ENCODE results near the gene UROS. TPM values are rescaled to one million over a fixed set of nuclear protein-coding genes. Genes with fewer than 3 reads are reported as not detected.

Gene UROS
- total and polyA plus RNA-seq, 7 donors = 26.1 to 46.7 (median 35.4) TPM

- 88 to 90% methylated on average over 1 of the region's 1 CpG for WGBS, 2 donors
- H3K36me3 ChIP-seq = peaks cover 0 to 91% (median 32%) of the 10 kb centered on the region in 4 donors
- intact Hi-C loops (cut with DNase I) = no loop called here
Measured at GRCh38 chr10:125808047-125808446, 15.0 kb downstream of the UROS start.

GRCh38 chr10:125802739-125803138 lies 20.3 kb downstream of the UROS start:
- intact Hi-C loops (cut with DNase I) = no loop called here
- WGBS, 2 donors = 94 to 95% methylated on average over 7 of the region's 7 CpGs
- H3K36me3 ChIP-seq = peaks cover 5 to 76% (median 20%) of the 10 kb centered on the region in 4 donors
- H3K27ac ChIP-seq = no peak overlapping the region
- no peak for TF ChIP-seq EP300 (IDR thresholded peaks at IDR 0.05)
- no peak for DNase-seq
- H3K4me3 ChIP-seq = no peak overlapping the region
- no peaks in the 10 kb centered on the region for H3K9me3 ChIP-seq
- H3K4me1 ChIP-seq = no peaks in the 10 kb centered on the region
- H3K27me3 ChIP-seq = no peaks in the 10 kb centered on the region

More at GRCh38 chr10:125808047-125808446, 15.0 kb downstream of the UROS start:
- no peak for TF ChIP-seq POLR2AphosphoS5 (IDR thresholded peaks at IDR 0.05)
- TF ChIP-seq CTCF (IDR thresholded peaks at IDR 0.05) = no peak
- TF ChIP-seq POLR2A (IDR thresholded peaks at IDR 0.05) = no peak
- no peak for TF ChIP-seq EP300 (IDR thresholded peaks at IDR 0.05)
- Histone ChIP-seq H3K27me3 (no peaks in the 10 kb centered on the region), H3K27ac (no peak overlapping the region), H3K9me3 (no peaks in the 10 kb centered on the region), H3K4me1 (no peaks in the 10 kb centered on the region), H3K4me3 (no peak overlapping the region)
- no peak for DNase-seq

GRCh38 chr10:125802131-125802530 lies 20.9 kb downstream of the UROS start:
- 88 to 91% methylated on average over 5 of the region's 5 CpGs for WGBS, 2 donors
- H3K27me3 ChIP-seq = no peaks in the 10 kb centered on the region

GRCh38 chr10:125801574-125801973 lies 21.5 kb downstream of the UROS start:
- Histone ChIP-seq H3K9me3 (no peaks in the 10 kb centered on the region), H3K27me3 (no peaks in the 10 kb centered on the region), H3K4me3 (no peak overlapping the region), H3K36me3 (peaks cover 5 to 75% (median 14%) of the 10 kb centered on the region in 4 donors), H3K4me1 (no peaks in the 10 kb centered on the region), H3K27ac (no peak overlapping the region)
- no peak for DNase-seq
- WGBS, 2 donors = 86 to 97% methylated on average over 1 of the region's 1 CpG
- intact Hi-C loops (cut with DNase I) = no loop called here
- no peak for TF ChIP-seq POLR2AphosphoS5 (IDR thresholded peaks at IDR 0.05)

More at GRCh38 chr10:125802131-125802530, 20.9 kb downstream of the UROS start:
- intact Hi-C loops (cut with DNase I) = no loop called here
- no peak overlapping the region for H3K27ac ChIP-seq
- H3K4me1 ChIP-seq = no peaks in the 10 kb centered on the region
- no peak for TF ChIP-seq POLR2A (IDR thresholded peaks at IDR 0.05)
- no peak for TF ChIP-seq POLR2AphosphoS5 (IDR thresholded peaks at IDR 0.05)
- TF ChIP-seq CTCF (IDR thresholded peaks at IDR 0.05) = no peak
- no peak for TF ChIP-seq EP300 (IDR thresholded peaks at IDR 0.05)
- H3K9me3 ChIP-seq = no peaks in the 10 kb centered on the region
- H3K4me3 ChIP-seq = no peak overlapping the region
- DNase-seq = no peak
- peaks cover 5 to 76% (median 17%) of the 10 kb centered on the region in 4 donors for H3K36me3 ChIP-seq

- TF ChIP-seq EP300 (IDR thresholded peaks at IDR 0.05) (no peak), POLR2A (IDR thresholded peaks at IDR 0.05) (no peak), CTCF (IDR thresholded peaks at IDR 0.05) (no peak), POLR2AphosphoS5 (IDR thresholded peaks at IDR 0.05) (no peak)
- no peaks in the 10 kb centered on the region for H3K27me3 ChIP-seq
- H3K9me3 ChIP-seq = no peaks in the 10 kb centered on the region
- no peaks in the 10 kb centered on the region for H3K4me1 ChIP-seq
- no peak overlapping the region for H3K4me3 ChIP-seq
- H3K36me3 ChIP-seq = peaks cover 5 to 75% (median 9%) of the 10 kb centered on the region in 4 donors
- intact Hi-C loops (cut with DNase I) = no loop called here
- DNase-seq = no peak
- 95% methylated on average over 8 of the region's 8 CpGs for WGBS, 2 donors
- no peak overlapping the region for H3K27ac ChIP-seq
Measured at GRCh38 chr10:125799451-125800182, 23.4 kb downstream of the UROS start.
